GM21381 (cell line): ENCODE measurements around the gene ZNF620.
"Not testable (repeated sequence)": the region's sequence is repeated elsewhere in the genome, so short reads cannot be mapped to it uniquely, and the experiment has no call there.

Experiments
- ATAC-seq: cut with Tn5 transposase; IDR thresholded peaks from one replicate; pipeline ENCODE4 v1.9.1; 2021; ENCODE audit warnings: mild to moderate bottlenecking, moderate library complexity; ENCODE audit not compliant: unreplicated experiment

ZNF620 gene

GRCh38 chr3:40499952-40500351 lies 5.9 kb upstream of the ZNF620 start:
- no peak for ATAC-seq

DNA sequence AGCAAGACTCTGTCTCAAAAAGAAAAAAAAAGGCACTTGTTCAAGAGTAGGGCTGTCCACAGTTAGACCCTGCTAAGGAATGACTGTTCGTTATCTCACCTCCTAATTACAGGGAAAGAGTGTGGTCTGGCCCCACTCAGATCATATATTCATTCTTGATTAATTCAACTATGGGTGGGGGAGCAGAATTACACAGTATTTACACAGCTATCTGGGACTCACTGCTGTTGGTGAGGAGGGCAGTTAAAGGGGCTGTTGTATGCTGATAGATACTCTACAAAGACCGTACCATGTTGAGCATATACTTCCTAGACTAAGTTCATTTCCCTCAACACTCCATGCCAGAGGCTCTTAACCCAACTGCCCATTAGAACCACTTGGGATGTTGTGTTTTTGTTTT lies 3.8 kb upstream of the ZNF620 start:
- ATAC-seq: no peak

DNA sequence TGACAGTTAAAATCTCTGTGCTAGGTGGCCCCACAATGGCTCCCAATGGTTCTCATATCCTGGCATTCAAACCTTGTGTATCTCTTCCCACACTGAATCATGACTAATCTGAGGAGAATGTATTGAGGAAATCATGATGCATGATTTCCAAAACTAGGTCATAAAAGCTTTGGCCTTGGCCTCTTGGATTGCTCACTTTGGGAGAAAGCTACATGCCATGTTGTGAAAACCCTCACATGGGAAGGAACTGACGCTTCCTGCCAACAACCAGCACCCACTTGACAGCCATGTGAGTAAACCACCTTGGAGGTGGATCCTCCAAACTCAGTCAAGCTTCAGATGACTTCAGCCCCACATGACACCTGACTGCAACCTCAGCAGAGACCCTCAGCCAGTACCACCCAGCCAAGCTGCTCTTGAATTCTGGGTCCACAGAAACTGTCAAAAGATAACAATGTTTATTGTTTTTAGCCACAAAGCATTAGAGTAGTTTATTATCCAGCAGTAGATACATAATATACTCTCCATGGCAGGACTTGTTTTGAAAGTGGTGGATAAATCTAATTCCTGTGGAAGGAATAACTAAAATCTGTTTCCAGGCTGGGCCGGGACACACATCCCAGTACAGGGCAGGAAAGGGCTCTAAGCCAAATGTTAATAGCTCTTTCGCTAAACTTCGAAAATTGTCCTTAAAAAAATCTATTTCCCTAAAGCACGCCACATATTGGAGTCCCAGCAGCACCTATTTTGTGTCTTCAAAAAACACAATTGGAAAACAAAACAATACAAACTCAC lies 1.0 kb upstream of the ZNF620 start:
- ATAC-seq: no peak

DNA sequence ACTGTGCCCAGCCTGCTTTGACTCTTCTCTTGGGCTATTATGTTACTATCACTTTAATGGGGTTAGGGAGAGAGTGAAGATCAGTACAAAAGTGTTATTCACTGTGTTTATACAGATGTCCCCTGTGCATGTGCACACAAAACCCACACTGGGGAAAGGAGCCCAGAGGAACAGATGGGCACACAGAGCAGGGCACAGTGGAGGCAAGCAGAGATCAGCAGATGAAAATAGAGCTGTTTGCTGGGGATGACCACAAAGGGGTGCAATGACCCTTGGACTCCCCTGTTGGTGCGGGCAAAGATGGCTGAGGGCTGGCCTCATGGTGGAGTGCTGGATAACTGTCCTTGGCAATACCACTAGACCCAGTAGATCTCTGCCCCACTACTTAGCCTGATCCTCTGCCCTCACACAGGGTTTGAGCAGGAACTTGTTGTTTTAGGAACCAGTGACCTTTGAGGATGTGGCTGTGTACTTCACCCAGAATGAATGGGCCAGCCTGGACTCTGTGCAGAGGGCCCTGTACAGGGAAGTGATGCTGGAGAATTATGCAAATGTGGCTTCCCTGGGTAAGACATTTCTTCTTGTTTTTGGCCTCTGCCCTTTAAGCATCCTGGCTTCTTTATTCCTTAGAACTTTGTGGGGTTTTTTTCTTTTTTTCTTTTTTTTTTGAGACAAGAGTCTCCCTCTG lies 5.3 kb downstream of the ZNF620 start:
- no peak for ATAC-seq

DNA sequence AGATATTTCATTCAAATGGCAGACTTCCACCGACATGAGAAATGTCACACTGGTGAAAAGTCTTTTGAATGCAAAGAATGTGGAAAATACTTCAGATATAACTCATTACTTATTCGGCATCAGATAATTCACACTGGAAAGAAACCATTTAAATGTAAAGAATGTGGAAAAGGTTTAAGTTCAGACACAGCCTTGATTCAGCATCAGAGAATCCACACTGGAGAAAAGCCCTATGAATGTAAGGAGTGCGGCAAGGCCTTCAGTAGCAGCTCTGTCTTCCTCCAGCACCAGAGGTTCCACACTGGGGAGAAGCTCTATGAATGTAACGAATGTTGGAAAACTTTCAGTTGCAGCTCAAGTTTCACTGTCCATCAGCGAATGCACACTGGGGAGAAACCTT lies 10.4 kb downstream of the ZNF620 start:
- no peak for ATAC-seq

DNA sequence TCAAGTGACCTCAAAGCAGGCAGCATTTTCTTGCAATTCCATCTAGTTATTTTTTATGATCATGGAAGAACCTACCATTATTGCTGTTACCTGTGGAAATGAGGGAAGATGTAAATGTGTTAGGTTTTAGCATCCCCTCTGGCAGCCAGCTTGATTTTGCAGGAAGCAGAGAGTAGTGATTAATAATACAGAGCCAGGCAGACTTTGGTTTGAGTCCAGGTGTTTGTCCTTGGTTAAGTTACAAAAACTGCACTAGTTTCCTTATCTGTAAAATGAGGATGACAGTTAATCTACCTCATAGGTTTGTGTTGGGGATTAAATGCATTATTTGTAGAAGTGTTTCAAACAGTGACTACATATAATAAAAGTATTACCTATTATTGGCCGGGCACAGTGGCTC lies 12.2 kb downstream of the ZNF620 start:
- no peak for ATAC-seq

GRCh38 chr3:40518848-40519247 lies 13.0 kb downstream of the ZNF620 start:
- ATAC-seq: no peak

DNA sequence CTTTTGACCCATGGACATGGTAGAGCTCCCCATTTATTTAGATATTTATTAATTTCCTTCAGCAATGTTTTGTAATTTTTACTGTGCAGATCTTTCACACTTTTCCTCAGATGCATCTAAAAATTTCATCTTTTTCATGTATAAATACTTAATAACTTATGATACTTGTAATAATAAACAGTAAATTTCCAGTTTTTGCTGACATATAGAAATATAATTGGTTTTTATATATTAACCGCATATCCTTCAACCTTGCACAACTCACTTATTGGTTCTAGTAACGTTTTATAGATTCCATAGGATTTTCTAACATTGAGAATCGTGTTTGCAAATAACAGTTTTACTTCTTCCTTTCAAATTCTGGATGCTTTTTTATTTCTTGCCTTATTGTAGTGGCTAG lies 15.4 kb downstream of the ZNF620 start:
- ATAC-seq: no peak

- no peak for ATAC-seq
Observed at GRCh38 chr3:40523781-40524180, 17.9 kb downstream of the ZNF620 start.

- peak; percentile 1 for ATAC-seq
Observed at GRCh38 chr3:40524222-40524567, 18.4 kb downstream of the ZNF620 start.

GRCh38 chr3:40524568-40525285 lies 18.9 kb downstream of the ZNF620 start, which contains the start of gene ZNF621:
Gene ZNF621 (plus strand): TSS chr3:40524960. CDS start chr3:40525841, 881 bp downstream.
- ATAC-seq: peak; percentile 100

DNA sequence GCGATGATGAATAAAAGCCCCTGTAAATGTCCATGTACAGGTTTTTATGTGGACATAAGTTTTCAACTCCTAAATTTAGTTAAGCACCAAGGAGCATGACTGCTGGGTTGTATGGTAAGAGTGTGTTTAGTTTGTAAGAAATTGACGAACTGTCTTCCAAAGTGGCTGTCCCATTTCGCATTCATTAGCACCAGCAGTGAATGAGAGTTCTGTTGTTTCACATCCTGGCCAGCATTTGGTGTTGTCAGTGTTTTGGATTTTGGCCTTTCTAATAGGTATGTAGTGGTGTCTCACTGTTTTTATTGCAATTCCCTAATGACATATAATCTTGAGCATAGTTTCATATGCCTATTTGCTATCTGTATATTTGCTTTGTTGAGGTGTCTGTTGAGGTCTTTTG lies 22.6 kb downstream of the ZNF620 start:
- no peak for ATAC-seq

GRCh38 chr3:40532252-40532651 lies 26.4 kb downstream of the ZNF620 start:
- no peak for ATAC-seq

DNA sequence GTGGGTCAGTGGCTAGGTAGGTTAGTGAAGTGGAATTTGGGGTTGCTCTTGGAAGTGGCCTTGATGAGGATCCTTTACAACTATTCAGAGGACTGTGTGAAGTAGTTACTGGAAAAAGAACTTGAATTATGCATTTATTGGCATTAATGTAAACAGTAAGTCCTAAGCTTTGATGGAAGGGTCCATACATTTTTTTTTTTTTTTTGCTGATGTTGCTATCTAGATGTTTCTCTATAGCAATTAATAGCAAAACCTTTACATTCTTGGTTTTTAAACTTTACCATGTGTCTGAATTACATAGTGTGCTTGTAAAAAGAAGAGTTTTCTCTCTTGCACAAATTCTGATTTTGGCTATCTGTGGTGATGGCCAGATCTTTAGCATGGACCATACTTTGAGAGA lies 28.4 kb downstream of the ZNF620 start:
- no peak for ATAC-seq

DNA sequence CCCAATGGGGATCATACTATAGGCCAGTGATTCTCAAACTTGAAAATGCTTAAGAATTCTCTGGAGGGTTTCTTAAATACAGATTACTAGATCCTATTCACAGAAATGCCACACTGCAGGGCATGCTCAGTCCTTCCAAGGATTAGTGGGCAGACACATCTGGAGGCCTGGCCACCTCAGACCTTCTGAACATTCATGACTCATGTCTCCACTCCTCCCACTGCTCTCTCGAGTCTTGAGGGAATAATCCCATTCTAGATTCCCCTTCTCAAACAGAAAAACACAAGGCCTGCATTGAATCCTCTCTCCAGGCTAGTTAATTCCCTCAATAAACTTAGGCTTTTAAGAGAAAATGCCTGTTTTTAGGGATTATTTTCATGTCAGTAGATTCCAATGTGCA lies 41.0 kb downstream of the ZNF620 start:
- no peak for ATAC-seq

GRCh38 chr3:40550167-40550566 lies 44.3 kb downstream of the ZNF620 start:
- ATAC-seq: no peak

GRCh38 chr3:40557575-40558161 lies 51.8 kb downstream of the ZNF620 start:
- ATAC-seq: no peak

- not testable (repeated sequence) for ATAC-seq
Observed at GRCh38 chr3:40562482-40562881, 56.6 kb downstream of the ZNF620 start.

DNA sequence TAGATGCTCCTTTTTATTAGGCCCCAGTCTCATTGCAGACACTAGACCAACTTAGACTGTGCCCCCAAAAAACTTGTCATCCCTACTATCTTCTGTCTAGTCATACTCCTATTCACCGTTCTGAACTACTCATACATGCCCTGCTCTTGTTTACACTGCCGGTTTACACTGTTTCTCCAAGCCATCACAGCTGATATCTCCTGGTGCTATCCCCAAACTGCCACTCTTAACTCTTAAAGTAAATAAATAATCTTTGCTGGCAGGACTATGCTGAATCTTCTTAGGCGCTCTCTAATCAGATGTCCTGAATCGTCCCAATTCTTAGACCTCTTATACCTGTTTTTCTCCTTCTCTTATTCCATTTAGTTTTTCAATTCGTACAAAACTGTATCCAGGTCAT lies 59.8 kb downstream of the ZNF620 start:
- ATAC-seq: not testable (repeated sequence)

- ATAC-seq: no peak
Observed at GRCh38 chr3:40566694-40567093, 60.9 kb downstream of the ZNF620 start.
